ENCODE measurements around the gene VSIR.

The VSIR gene

GRCh38 chr10:71773221-71773971 lies at the start of gene VSIR:
Gene VSIR, minus strand, starts transcription at chr10:71773520. Its CDS starts 81 bp downstream, at chr10:71773439.
- DNase-seq (ENCODE audit: low read depth), result peak; percentile 94

- no peak for DNase-seq (ENCODE audit: low read depth)
Observed at GRCh38 chr10:71821909-71822763, 48.8 kb upstream of the VSIR start.

DNA sequence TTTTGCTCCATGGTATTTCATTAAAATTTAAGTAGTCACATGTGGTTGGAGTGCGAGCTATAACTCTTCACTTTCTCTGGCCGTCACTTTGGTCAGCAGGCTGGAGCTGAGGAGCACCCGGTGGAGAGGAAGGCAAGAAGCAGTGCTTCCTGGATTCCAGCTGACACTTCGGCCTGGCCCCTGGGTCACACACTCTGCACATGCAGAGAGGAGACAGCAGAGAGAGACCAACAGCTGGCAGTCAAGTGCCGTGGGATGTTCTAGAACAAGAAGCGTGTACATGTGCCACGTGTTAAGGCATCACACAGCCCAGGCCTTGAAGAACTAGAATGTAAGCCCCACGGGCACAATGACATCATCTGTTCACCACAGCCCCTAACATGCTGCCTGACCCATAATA lies 47.6 kb upstream of the VSIR start:
- DNase-seq (ENCODE audit: low read depth), result no peak

- DNase-seq (ENCODE audit: low read depth), result no peak
Observed at GRCh38 chr10:71819985-71820384, 46.7 kb upstream of the VSIR start.

DNA sequence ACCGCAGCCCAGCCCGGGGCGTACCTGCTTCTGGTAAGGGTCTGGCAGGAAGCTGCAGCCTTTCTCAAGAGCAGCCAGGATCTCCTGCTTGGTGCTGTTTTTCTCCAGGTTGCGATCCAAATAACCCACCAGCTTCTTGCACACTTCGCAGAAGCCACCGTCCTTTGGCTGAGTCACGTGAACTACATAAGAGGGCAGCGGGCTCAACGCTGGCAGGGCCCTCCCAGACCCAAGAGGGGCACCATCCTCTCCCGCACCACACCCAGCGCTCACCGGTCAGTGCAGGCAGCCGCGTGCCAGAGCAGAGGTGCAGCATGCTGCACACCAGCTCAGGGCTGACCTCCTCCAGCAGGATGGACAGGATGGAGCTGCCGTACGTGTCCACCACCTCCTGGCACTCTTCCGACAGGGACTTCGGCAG lies 46.1 kb upstream of the VSIR start:
- DNase-seq (ENCODE audit: low read depth), result no peak

DNA sequence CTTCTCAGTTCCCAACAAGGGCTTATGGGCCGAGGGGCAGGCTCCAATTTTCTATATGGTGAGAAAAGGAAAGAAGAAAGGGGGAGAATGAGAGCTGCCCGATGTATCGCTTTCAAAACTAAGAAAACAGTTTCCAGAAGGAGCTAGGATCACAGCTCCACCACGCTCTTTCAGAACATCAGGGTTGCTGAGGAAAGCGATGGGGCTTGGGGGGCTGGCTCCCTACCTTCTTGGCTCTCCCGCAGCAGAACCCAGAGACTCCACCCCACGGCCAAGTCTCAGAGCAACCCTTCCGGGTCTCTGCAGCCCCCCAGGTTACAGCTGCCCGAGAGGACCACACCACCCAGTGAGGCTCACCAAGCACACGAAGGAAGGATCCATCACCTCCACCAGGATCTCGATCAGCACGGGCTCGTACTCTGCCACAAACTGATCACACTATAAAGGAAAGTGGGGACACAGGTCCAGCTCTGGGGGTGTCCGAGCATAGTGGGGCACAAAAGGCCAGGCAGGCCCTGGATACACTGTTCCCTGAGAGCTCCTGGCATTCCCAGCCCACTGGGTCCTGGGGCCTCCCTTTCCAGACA lies 45.4 kb upstream of the VSIR start:
- DNase-seq (ENCODE audit: low read depth), result no peak

GRCh38 chr10:71817831-71818655 lies 44.7 kb upstream of the VSIR start:
- DNase-seq (ENCODE audit: low read depth), result no peak

- DNase-seq (ENCODE audit: low read depth), result no peak
Observed at GRCh38 chr10:71816936-71817618, 43.8 kb upstream of the VSIR start.

- no peak for DNase-seq (ENCODE audit: low read depth)
Observed at GRCh38 chr10:71816421-71816851, 43.1 kb upstream of the VSIR start.

DNA sequence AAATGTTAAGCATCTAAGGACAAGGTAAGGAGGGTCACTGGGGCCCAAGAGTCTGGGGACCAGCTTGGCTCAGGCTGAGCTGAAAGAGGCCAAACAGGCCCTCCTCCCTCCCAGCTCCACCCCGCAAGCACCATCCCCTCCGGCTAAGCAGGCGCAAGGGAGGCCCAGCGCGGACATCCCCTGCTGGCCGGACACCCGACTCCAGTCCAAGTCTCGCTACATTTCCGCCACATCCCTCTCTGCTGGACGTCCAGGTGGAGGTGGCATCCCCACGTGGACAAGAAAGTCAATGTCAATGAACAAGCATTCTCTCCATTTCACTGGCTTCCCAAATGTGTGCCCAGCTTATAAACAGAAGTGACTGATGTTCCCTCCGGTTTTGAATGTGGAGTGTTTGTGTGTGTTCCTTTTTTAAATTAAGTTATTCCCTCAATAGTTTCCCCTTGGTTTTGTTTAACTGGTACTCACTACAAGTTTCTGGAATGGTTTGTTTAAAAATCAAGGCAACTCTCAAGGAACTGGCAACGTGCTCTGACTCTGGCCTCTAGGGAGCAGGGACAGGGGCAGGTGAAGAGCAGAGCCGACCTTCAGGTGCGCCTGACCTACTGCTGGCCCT lies 42.3 kb upstream of the VSIR start:
- DNase-seq (ENCODE audit: low read depth), result no peak

GRCh38 chr10:71814922-71815411 lies 41.6 kb upstream of the VSIR start:
- no peak for DNase-seq (ENCODE audit: low read depth)

GRCh38 chr10:71812913-71813590 lies 39.7 kb upstream of the VSIR start:
- no peak for DNase-seq (ENCODE audit: low read depth)

DNA sequence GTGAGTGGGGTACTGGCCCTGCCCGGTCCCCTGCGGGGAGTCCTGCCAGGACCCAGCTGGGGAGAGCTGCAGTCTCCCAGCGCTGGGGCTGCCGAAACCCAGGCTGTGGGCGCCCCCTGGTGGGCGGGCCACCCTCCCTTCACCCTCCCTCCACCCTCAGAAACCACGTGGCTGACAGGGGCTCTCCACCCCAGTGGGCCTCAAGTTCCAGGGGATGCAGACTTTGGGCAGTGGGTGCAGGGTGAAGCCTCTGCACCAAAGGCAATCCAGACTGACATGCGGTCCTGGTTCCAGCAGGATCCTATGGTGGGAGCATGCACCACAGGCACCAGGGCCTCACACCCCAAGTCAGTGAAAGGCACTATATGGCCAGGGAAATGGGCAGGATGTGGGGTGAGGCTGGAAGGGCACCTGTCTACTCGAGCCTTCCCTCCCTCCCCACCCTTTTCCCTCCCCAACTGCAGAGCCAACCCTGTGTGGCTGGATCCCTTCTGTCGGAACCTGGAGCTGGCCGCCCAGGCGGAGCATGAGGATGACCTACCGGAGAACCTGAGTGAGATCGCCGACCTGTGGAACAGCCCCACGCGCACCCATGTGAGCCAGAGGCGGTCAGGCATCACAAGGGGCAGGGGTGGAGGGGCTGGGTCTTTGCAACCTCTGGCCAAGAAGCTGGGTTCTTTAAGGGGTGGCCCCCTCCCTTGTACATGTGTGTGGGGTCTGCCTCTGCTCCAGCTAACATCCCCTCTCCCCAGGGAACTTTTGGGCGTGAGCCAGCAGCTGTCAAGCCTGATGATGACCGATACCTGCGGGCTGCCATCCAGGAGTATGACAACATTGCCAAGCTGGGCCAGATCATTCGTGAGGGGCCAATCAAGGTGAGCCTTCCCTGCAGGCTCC lies 38.9 kb upstream of the VSIR start:
- peak; percentile 74 for DNase-seq (ENCODE audit: low read depth)

- DNase-seq (ENCODE audit: low read depth), result no peak
Observed at GRCh38 chr10:71811351-71811750, 38.0 kb upstream of the VSIR start.

DNA sequence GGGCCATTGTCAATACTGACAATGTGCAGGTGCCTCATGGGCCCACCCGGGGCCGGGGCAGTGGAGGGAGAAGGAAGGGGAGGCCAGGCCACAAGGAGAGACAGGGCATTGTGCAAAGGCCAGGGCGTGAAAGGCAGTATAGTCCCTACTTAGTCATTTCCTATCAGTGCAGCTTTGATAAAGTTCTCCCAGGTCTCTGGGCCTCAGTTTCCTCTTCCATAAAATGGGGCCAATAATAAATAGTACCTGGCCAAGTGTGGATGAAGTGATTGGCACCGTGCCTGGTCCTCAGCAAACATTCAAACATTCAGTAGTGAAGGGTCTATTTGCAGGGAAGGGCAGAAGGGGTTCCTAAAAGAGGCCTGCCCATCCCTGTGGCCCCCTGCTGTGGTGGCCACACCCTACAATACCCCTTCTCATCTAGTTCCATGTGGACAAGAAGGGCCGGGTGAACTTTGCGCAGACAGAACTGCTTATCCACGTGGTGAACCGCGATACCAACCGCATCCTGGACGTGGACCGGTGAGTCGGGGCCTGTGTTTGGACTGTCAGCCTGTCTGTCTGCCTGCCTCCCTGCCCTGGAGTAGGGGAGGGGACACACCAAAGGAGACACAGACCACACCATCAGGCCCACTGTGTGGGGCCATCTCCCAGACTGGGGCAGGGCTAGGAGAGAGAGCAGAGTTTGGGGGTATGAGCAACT lies 36.9 kb upstream of the VSIR start:
- DNase-seq (ENCODE audit: low read depth), result no peak

- DNase-seq (ENCODE audit: low read depth), result no peak
Observed at GRCh38 chr10:71809628-71810027, 36.3 kb upstream of the VSIR start.

GRCh38 chr10:71807557-71808510 lies 34.5 kb upstream of the VSIR start:
- no peak for DNase-seq (ENCODE audit: low read depth)

Measured in activated T-helper 9 cell treated with anti-CD3 and anti-CD28 coated beads, Interleukin-2, amount 50 U/mL, for 16 hours (primary cell).